Spleen (tissue), 11 donors: ENCODE measurements around the gene SH3BP5L. TPM values are rescaled to one million over a fixed set of nuclear protein-coding genes. Genes with fewer than 3 reads are reported as not detected.

Experiments
- DNase-seq: peaks from one replicate; pipeline ENCODE4 v3.0.0-alpha.2; 2020
- H3K27ac ChIP-seq, 8 donors: fragments of 200-600 bp; sonication (generic) in 7 of 8; 1 replicate in 4 of 8; 2 replicates in 4 of 8; pipeline versions ENCODE4 v1.5.0 to v1.8.0; 2016 to 2021; ENCODE audit warnings: inconsistent platforms in 4 of 8, mild to moderate bottlenecking in 4 of 8, moderate library complexity in 1 of 8
- H3K27me3 ChIP-seq, 7 donors: fragments of 200-600 bp; sonication (generic) in 6 of 7; replicated peaks in 1 of 7; 1 replicate in 4 of 7; 2 replicates in 3 of 7; pipeline versions ENCODE4 v1.5.0 to v1.8.0; 2016 to 2021; ENCODE audit warnings: inconsistent platforms in 3 of 7, mild to moderate bottlenecking in 1 of 7
- H3K36me3 ChIP-seq, 6 donors: fragments of 200-600 bp; sonication (generic) in 5 of 6; 1 replicate in 4 of 6; 2 replicates in 2 of 6; pipeline versions ENCODE4 v1.5.0 to v1.8.0; 2016 to 2021; ENCODE audit warnings: inconsistent platforms in 2 of 6
- H3K4me1 ChIP-seq, 6 donors: fragments of 200-600 bp; sonication (generic) in 5 of 6; 1 replicate in 3 of 6; 2 replicates in 3 of 6; pipeline versions ENCODE4 v1.5.0 to v1.8.0; 2016 to 2021; ENCODE audit warnings: inconsistent platforms in 3 of 6
- H3K4me3 ChIP-seq, 8 donors: fragments of 200-600 bp; sonication (generic) in 7 of 8; 1 replicate in 4 of 8; 2 replicates in 4 of 8; pipeline versions ENCODE4 v1.5.0 to v1.8.0; 2016 to 2021; ENCODE audit warnings: inconsistent platforms in 4 of 8, mild to moderate bottlenecking in 4 of 8, moderate library complexity in 2 of 8
- H3K9me3 ChIP-seq, 8 donors: fragments of 200-600 bp; sonication (generic) in 7 of 8; 1 replicate in 4 of 8; 2 replicates in 4 of 8; pipeline versions ENCODE4 v1.5.0 to v1.8.0; 2016 to 2021; ENCODE audit warnings: inconsistent platforms in 4 of 8
- POLR2A ChIP-seq, 3 donors: fragments of 450-650 bp; IDR thresholded peaks; one replicate each; pipeline ENCODE4 v1.5.1; 2017; ENCODE audit warnings: antibody characterized with exemption in 3 of 3, mild to moderate bottlenecking in 1 of 3
- POLR2AphosphoS5 ChIP-seq, 3 donors: sonication (generic); formaldehyde crosslinking; IDR thresholded peaks; one replicate each; pipeline ENCODE4 v1.5.1; 2017; ENCODE audit warnings: antibody characterized with exemption in 3 of 3
- WGBS, 5 donors: extraction: QIAGEN DNeasy Blood & Tissue Kit in 3 of 5; methylation state at CpG; one replicate each; pipeline versions ENCODE4 v1.1.5 to v1.1.7; 2013 to 2018; 5-methylcytosine and 5-hydroxymethylcytosine counted together
- intact Hi-C: fragments of 100-400 bp; cut with DNase I; formaldehyde crosslinking; loops from one replicate; pipeline ENCODE4 v1.15.0; 2023; ENCODE audit warnings: low total_unique reads
- polyA plus RNA-seq, 3 donors: library from polyadenylated mRNA; stranded (reverse); fragments of 200-250 nt; gene quantifications; one replicate each; pipeline ENCODE4 v1.2.1, GENCODE V29; 2013
- total RNA-seq, 7 donors: library from RNA; depleted of rRNA in 3 of 7; stranded (reverse); fragments of >200 nt in 3 of 7; fragmentation: NEBNext Ultra II Directional in 4 of 7; extraction: Animal tissue kit (Norgen Biotek cat#: 25700) in 4 of 7; gene quantifications; one replicate each; pipeline versions ENCODE4 v1.1.0 to v1.2.1, GENCODE V29; 2016 to 2021
- TF ChIP-seq, protein P1 (sequence below), 11 experiments: fragments of 200-600 bp in 7 of 11; fragments of 450-650 bp in 4 of 11; sonication (generic) in 4 of 11; IDR thresholded peaks in 8 of 11; conservative IDR thresholded peaks in 3 of 11; 1 replicate in 7 of 11; 2 replicates in 4 of 11; pipeline versions ENCODE4 v1.4.0 to v1.8.0; 2016 to 2021; ENCODE audit warnings: antibody characterized with exemption in 11 of 11, inconsistent platforms in 4 of 11, mild to moderate bottlenecking in 1 of 11
- donor health status: healthy with polysubstance abuse.
- donor health status: DM: no; HTN: no; CAD: no; lungs with moderate emphysema.
- donor health status: DM: no; HTN: no; CAD: no.
- donor health status: Bipolar disorder and iron deficiency.
- donor health status: healthy.
- donor health status: DM: no; HTN: no; CAD: no.
- donor health status: DM: yes; HTN: yes; CAD: no.

Gene SH3BP5L
- total and polyA plus RNA-seq, 10 donors: 10.1 to 43.3 (median 30.6) TPM

DNA sequence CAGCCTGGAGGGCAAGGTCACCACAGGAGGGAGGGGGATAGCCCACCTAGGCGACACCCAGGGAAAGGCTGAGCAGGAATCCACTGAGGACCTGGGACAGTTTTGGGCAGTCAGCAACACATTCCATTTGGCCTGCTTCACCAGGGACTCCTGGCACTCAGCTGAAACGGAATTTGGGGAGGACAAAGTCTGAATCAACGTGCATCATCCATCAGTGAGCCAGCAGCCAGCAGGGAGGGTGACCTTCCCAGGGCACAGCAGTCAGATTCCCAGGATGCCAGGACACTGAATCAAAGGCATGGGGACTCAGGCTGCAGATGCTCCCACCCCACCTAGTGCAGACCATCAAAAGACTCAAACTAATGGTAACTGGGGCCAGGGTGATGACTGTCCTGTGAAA lies 4.6 kb downstream of the SH3BP5L start:
- H3K9me3 ChIP-seq: no peaks in the 10 kb centered on the region
- no peaks in the 10 kb centered on the region for H3K27me3 ChIP-seq
- intact Hi-C loops: no loop called here
- TF ChIP-seq, protein P1, sequence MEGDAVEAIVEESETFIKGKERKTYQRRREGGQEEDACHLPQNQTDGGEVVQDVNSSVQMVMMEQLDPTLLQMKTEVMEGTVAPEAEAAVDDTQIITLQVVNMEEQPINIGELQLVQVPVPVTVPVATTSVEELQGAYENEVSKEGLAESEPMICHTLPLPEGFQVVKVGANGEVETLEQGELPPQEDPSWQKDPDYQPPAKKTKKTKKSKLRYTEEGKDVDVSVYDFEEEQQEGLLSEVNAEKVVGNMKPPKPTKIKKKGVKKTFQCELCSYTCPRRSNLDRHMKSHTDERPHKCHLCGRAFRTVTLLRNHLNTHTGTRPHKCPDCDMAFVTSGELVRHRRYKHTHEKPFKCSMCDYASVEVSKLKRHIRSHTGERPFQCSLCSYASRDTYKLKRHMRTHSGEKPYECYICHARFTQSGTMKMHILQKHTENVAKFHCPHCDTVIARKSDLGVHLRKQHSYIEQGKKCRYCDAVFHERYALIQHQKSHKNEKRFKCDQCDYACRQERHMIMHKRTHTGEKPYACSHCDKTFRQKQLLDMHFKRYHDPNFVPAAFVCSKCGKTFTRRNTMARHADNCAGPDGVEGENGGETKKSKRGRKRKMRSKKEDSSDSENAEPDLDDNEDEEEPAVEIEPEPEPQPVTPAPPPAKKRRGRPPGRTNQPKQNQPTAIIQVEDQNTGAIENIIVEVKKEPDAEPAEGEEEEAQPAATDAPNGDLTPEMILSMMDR (IDR thresholded peaks at IDR 0.05 in 8 of 11, conservative IDR thresholded peaks at IDR 0.05 in 3 of 11): no peak
- TF ChIP-seq POLR2AphosphoS5 (IDR thresholded peaks at IDR 0.05) (no peak), POLR2A (IDR thresholded peaks at IDR 0.05) (no peak)
- DNase-seq: peak; percentile 57
- H3K36me3 ChIP-seq: peaks cover 0 to 77% (median 24%) of the 10 kb centered on the region in 6 donors
- peak overlapping the region in 1 of 8 donors; percentile 92 for H3K4me3 ChIP-seq
- WGBS, 5 donors: 72 to 90% (median 80%) methylated on average over 3 of the region's 3 CpGs
- H3K4me1 ChIP-seq: peaks cover 43 to 94% (median 90%) of the 10 kb centered on the region in 6 donors
- peak overlapping the region in 3 of 8 donors; percentile 84 to 98 (median 96) for H3K27ac ChIP-seq

DNA sequence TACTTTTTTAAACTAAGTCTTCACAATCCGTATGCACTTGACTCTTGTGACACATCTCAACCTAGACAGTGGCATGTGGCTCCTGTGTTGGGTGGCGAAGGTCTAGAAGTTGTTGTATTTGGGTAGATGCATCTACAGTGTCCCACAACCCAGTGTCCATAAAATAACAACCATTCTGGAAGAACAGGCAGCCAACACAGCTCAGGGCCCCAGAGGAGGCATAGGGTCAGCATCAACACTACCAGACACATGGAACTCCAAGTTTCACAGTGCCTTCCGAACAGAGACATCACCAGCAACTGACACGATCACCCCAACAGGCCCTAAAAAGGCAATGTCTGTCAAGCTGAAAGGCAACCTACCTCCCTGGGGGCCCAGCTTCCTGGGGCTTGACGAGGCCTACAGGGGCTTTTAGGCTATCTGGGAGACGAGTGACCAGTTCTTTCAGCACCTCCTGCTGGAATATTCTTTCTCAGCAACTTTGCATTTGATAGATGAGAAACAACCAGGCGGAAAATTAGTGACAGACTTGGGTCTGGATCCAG lies 5.6 kb downstream of the SH3BP5L start:
- no peak overlapping the region for H3K4me3 ChIP-seq
- H3K36me3 ChIP-seq: peaks cover 4 to 87% (median 34%) of the 10 kb centered on the region in 6 donors
- H3K9me3 ChIP-seq: no peaks in the 10 kb centered on the region
- peak overlapping the region in 1 of 8 donors; percentile 96 for H3K27ac ChIP-seq
- peaks cover 42 to 100% (median 92%) of the 10 kb centered on the region in 6 donors for H3K4me1 ChIP-seq
- DNase-seq: peak; percentile 56
- H3K27me3 ChIP-seq: no peaks in the 10 kb centered on the region
- WGBS, 5 donors: 78 to 90% (median 83%) methylated on average over 7 of the region's 7 CpGs
- intact Hi-C loops: no loop called here
- TF ChIP-seq POLR2AphosphoS5 (IDR thresholded peaks at IDR 0.05) (no peak), POLR2A (IDR thresholded peaks at IDR 0.05) (no peak)

DNA sequence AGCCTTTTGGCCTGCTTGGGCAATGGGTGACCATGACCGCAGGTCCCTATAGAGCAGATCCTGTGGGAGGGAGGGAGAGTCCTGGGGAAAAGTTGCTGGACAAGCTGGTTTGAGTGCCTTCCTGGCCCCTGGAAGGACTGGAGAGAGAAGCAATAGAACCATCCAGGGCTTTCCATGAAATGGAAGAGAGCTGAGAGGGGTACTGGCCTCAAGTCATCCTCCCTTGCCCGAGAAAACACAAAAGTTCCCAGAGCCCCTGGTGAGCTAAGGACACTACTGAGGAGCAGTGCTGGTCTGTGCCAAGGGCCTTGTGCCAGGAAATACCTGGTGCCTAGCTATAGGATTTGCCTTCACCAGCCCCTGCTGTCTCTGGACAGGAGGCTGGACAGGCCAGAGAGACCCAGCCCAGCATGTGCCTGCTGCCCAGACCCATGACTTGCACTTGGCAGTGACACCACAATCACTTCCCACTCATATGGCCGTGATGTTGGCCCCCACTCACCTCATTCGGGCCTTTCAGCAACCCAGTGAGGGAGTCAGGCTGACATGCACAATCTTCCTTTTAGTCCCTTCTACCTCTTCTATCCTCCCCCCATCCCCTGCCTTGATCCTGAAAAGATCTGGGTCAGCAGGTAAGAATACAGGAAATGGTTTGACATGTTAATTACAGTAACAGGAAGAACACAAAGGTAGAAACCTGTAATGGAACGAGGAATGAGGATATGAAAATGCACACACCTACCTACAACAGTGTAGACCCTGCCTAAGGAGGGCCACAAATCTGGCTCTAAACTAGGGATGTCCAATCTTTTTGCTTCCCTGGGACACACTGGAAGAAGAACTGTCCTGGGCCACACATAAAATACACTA lies 7.0 kb downstream of the SH3BP5L start:
- H3K4me1 ChIP-seq: peaks cover 29 to 88% (median 79%) of the 10 kb centered on the region in 6 donors
- H3K9me3 ChIP-seq: no peaks in the 10 kb centered on the region
- DNase-seq: peak; percentile 82
- peaks cover 7 to 88% (median 47%) of the 10 kb centered on the region in 6 donors for H3K36me3 ChIP-seq
- H3K4me3 ChIP-seq: peak overlapping the region in 1 of 8 donors; percentile 37
- 52 to 67% (median 59%) methylated on average over 5 of the region's 5 CpGs for WGBS, 5 donors
- peak in 1 of 3 donors; percentile 28 for TF ChIP-seq POLR2AphosphoS5 (IDR thresholded peaks at IDR 0.05)
- no peak for TF ChIP-seq POLR2A (IDR thresholded peaks at IDR 0.05)
- TF ChIP-seq, protein P1 (IDR thresholded peaks at IDR 0.05 in 8 of 11, conservative IDR thresholded peaks at IDR 0.05 in 3 of 11): no peak
- H3K27me3 ChIP-seq: no peaks in the 10 kb centered on the region
- H3K27ac ChIP-seq: peak overlapping the region in 7 of 8 donors; percentile 57 to 90 (median 72)
- intact Hi-C loops: no loop called here

DNA sequence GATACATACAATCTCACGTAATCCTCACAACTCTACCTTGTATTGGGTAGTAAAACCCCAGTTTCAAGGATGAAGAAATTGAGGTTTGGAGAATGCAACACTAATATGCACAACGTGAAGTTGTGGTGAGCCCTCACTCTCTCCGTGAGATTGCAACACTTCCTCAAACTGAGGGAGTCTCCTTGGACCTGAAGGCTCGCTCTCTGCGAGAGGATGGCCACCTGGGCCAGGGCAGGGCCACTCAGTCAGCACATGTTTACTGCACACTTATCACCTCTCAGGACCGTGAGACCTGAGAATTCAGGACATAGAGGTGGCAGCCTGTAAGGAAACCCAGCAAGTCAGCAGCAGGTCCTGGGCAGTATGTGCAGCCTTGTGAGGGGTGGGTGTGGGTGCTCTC lies 8.7 kb downstream of the SH3BP5L start:
- H3K4me3 ChIP-seq: peak overlapping the region in 1 of 8 donors; percentile 19
- TF ChIP-seq POLR2AphosphoS5 (IDR thresholded peaks at IDR 0.05): peak in 1 of 3 donors; percentile 78
- TF ChIP-seq, protein P1 (IDR thresholded peaks at IDR 0.05 in 8 of 11, conservative IDR thresholded peaks at IDR 0.05 in 3 of 11): no peak
- no peak for TF ChIP-seq POLR2A (IDR thresholded peaks at IDR 0.05)
- no peaks in the 10 kb centered on the region for H3K9me3 ChIP-seq
- 19 to 46% (median 40%) methylated on average over 5 to 6 of the region's 6 CpGs for WGBS, 5 donors
- H3K36me3 ChIP-seq: peaks cover 7 to 91% (median 59%) of the 10 kb centered on the region in 6 donors
- H3K27me3 ChIP-seq: no peaks in the 10 kb centered on the region
- peak overlapping the region in 7 of 8 donors; percentile 41 to 90 (median 80) for H3K27ac ChIP-seq
- intact Hi-C loops: no loop called here
- DNase-seq: peak; percentile 83
- H3K4me1 ChIP-seq: peaks cover 17 to 81% (median 62%) of the 10 kb centered on the region in 6 donors
